Gastrocnemius medialis (tissue), 4 donors: ENCODE measurements around the gene HSF2BP.
"Not testable (repeated sequence)": the region's sequence is repeated elsewhere in the genome, so short reads cannot be mapped to it uniquely, and the experiment has no call there.

Experiments
- CTCF ChIP-seq, 5 experiments: fragments of 450-650 bp in 3 of 5; fragments of 200-600 bp in 2 of 5; sonication (generic) in 2 of 5; IDR thresholded peaks in 4 of 5; conservative IDR thresholded peaks in 1 of 5; 1 replicate in 4 of 5; 2 replicates in 1 of 5; pipeline ENCODE4 v1.5.1; 2016 to 2019; ENCODE audit warnings: antibody characterized with exemption in 5 of 5, mild to moderate bottlenecking in 3 of 5, moderate library complexity in 3 of 5
- POLR2A ChIP-seq, 2 donors: fragments of 450-650 bp; IDR thresholded peaks; one replicate each; pipeline ENCODE4 v1.6.1; 2017; ENCODE audit warnings: antibody characterized with exemption in 2 of 2, mild to moderate bottlenecking in 2 of 2, moderate library complexity in 2 of 2

- TF ChIP-seq POLR2A (IDR thresholded peaks at IDR 0.05); CTCF (IDR thresholded peaks at IDR 0.05 in 4 of 5, conservative IDR thresholded peaks at IDR 0.05 in 1 of 5): not testable (repeated sequence)
Observed at GRCh38 chr21:43486051-43486450, 173.2 kb downstream of the HSF2BP start.
